ENCODE results near the gene CLEC10A. TPM values are rescaled to one million over a fixed set of nuclear protein-coding genes. Genes with fewer than 3 reads are reported as not detected.

Gene CLEC10A
- total RNA-seq, 2 experiments from 2014 or later: not detected

GRCh38 chr17:7112510-7113108 is 32.6 kb upstream of the CLEC10A start:
- intact Hi-C loops (cut with micrococcal nuclease; ENCODE audit: unreplicated experiment): no loop called here
- POLR2A ChIA-PET: interaction anchor here (0.6 kb wide), 1 partner anchor 186 kb away, joined by 3 read pairs; no protein-coding TSS in a partner anchor
- no peaks in the 10 kb centered on the region for H4K20me1 ChIP-seq (ENCODE audit: insufficient read depth, low read length)
- H2AFZ ChIP-seq (ENCODE audit: low read length): no peak overlapping the region
- no peak overlapping the region for H3K27ac ChIP-seq (ENCODE audit: low read depth, low read length, poor library complexity, severe bottlenecking)
- H3K9me3 ChIP-seq (ENCODE audit: low read length): no peaks in the 10 kb centered on the region
- no peaks in the 10 kb centered on the region for H3K36me3 ChIP-seq (ENCODE audit: insufficient read depth, low read length)
- BruUV-seq (replicated peaks): no TSS peak
- no peak overlapping the region for H3K4me3 ChIP-seq (ENCODE audit: low read depth, low read length, poor library complexity, severe bottlenecking)
- TF ChIP-seq EZH2phosphoT487 (IDR thresholded peaks at IDR 0.05; ENCODE audit: borderline replicate concordance, low read depth, low read length) (no peak), CTCF (conservative IDR thresholded peaks at IDR 0.05; ENCODE audit: low read length) (no peak)
- H3K9me2 ChIP-seq (ENCODE audit: insufficient read depth, low read length): no peaks in the 10 kb centered on the region
- no peaks in the 10 kb centered on the region for H3K79me2 ChIP-seq (ENCODE audit: insufficient read depth, low read depth, low read length)
- CTCF ChIA-PET (ENCODE audit: unreplicated experiment): interaction anchor here (1.1 kb wide), 1 partner anchor 60 kb away, joined by 4 read pairs; no protein-coding TSS in a partner anchor
- no peak for DNase-seq (ENCODE audit: low spot score)
- no peaks in the 10 kb centered on the region for H3K4me1 ChIP-seq (ENCODE audit: insufficient read depth, low read length, poor library complexity, severe bottlenecking)
- H3K4me2 ChIP-seq (ENCODE audit: low read length): no peak overlapping the region

GRCh38 chr17:7111784-7112509 is 31.9 kb upstream of the CLEC10A start:
- no peak overlapping the region for H2AFZ ChIP-seq (ENCODE audit: low read length)
- H3K36me3 ChIP-seq (ENCODE audit: insufficient read depth, low read length): no peaks in the 10 kb centered on the region
- no peaks in the 10 kb centered on the region for H3K4me1 ChIP-seq (ENCODE audit: insufficient read depth, low read length, poor library complexity, severe bottlenecking)
- ChIA-PET CTCF (ENCODE audit: unreplicated experiment) (interaction anchor here (1.1 kb wide), 1 partner anchor 60 kb away, joined by 4 read pairs; no protein-coding TSS in a partner anchor), POLR2A (interaction anchor here (0.6 kb wide), 1 partner anchor 186 kb away, joined by 3 read pairs; no protein-coding TSS in a partner anchor)
- no peak overlapping the region for H3K4me3 ChIP-seq (ENCODE audit: low read depth, low read length, poor library complexity, severe bottlenecking)
- intact Hi-C loops (cut with micrococcal nuclease; ENCODE audit: unreplicated experiment): no loop called here
- H3K9me2 ChIP-seq (ENCODE audit: insufficient read depth, low read length): no peaks in the 10 kb centered on the region
- no peaks in the 10 kb centered on the region for H3K9me3 ChIP-seq (ENCODE audit: low read length)
- TF ChIP-seq CTCF (conservative IDR thresholded peaks at IDR 0.05; ENCODE audit: low read length) (no peak), EZH2phosphoT487 (IDR thresholded peaks at IDR 0.05; ENCODE audit: borderline replicate concordance, low read depth, low read length) (no peak)
- no peaks in the 10 kb centered on the region for H3K79me2 ChIP-seq (ENCODE audit: insufficient read depth, low read depth, low read length)
- H3K27ac ChIP-seq (ENCODE audit: low read depth, low read length, poor library complexity, severe bottlenecking): no peak overlapping the region
- no peak overlapping the region for H3K4me2 ChIP-seq (ENCODE audit: low read length)
- no peak for DNase-seq (ENCODE audit: low spot score)
- no peaks in the 10 kb centered on the region for H4K20me1 ChIP-seq (ENCODE audit: insufficient read depth, low read length)
- no TSS peak for BruUV-seq (replicated peaks)

All from OCI-LY7 (cell line).